HepG2 (cell line): ENCODE results near the gene POLQ. TPM values are rescaled to one million over a fixed set of nuclear protein-coding genes. Genes with fewer than 3 reads are reported as not detected.
A peak's percentile ranks its signal among the peaks of the same experiment; 100 is the strongest.

ENCODE experiments used
- CBX1 ChIP-seq: IDR thresholded peaks from one replicate; pipeline ENCODE4 v1.6.1; 2016; ENCODE audit warnings: antibody characterized with exemption, low read depth
- HNRNPUL1 ChIP-seq: fragments of 200-400 bp; formaldehyde crosslinking; IDR thresholded peaks from 2 replicates; pipeline ENCODE4 v1.6.1; 2017; ENCODE audit warnings: low read depth, mild to moderate bottlenecking, low read length, moderate library complexity
- MBD4 ChIP-seq: IDR thresholded peaks from 2 replicates; pipeline ENCODE4 v1.6.1; 2012; ENCODE audit warnings: low read length, inconsistent platforms, borderline replicate concordance
- RARA ChIP-seq: IDR thresholded peaks from 2 replicates; pipeline ENCODE4 v1.6.1; 2016; ENCODE audit warnings: missing genetic modification reagents, missing compliant biosample characterization
- SP1 ChIP-seq, 2 experiments: fragments of 450-650 bp in 1 of 2; sonication (generic) in 1 of 2; formaldehyde crosslinking in 1 of 2; IDR thresholded peaks; 2 replicates each; pipeline versions ENCODE4 v1.4.0 to v1.6.1; 2016 to 2020; ENCODE audit warnings: missing genetic modification reagents in 1 of 2
- SYNCRIP ChIP-seq: fragments of 200-400 bp; formaldehyde crosslinking; IDR thresholded peaks from 2 replicates; pipeline ENCODE4 v1.6.1; 2018; ENCODE audit warnings: mild to moderate bottlenecking, low read depth, low read length; ENCODE audit not compliant: insufficient read depth
- U2AF1 ChIP-seq: fragments of 200-400 bp; formaldehyde crosslinking; optimal IDR thresholded peaks from 2 replicates; pipeline ENCODE3; 2017; ENCODE audit warnings: mild to moderate bottlenecking, low read depth, low read length
- ZFAT ChIP-seq: sonication (generic); formaldehyde crosslinking; conservative IDR thresholded peaks from 2 replicates; pipeline ENCODE4 v1.8.1; 2023; ENCODE audit warnings: missing genetic modification reagents, inconsistent platforms
- ZNF205 ChIP-seq: IDR thresholded peaks from 2 replicates; pipeline ENCODE4 v1.6.1; 2018; ENCODE audit warnings: missing biosample characterization, missing genetic modification reagents
- ZNF256 ChIP-seq: sonication (generic); formaldehyde crosslinking; conservative IDR thresholded peaks from 2 replicates; pipeline ENCODE4 v1.4.0; 2020; ENCODE audit warnings: missing genetic modification reagents
- polyA plus RNA-seq, 8 experiments: library from polyadenylated mRNA; depleted of rRNA in 3 of 8; stranded (reverse) in 7 of 8; unstranded in 1 of 8; fragments of >200 nt; fragmentation: Illumina TruSeq in 4 of 8; extraction: Trizol in 4 of 8; gene quantifications; 2 replicates each; pipeline versions ENCODE4 v1.2.1 to v1.2.3, GENCODE V29; 2011 to 2016; ENCODE audit warnings: low read depth in 4 of 8, missing spikeins in 1 of 8, mixed read lengths in 1 of 8; ENCODE audit not compliant: insufficient read depth in 1 of 8
- total RNA-seq, 5 experiments: library from RNA; depleted of rRNA; stranded (reverse); fragments of >200 nt; fragmentation: Illumina TruSeq; extraction: Trizol; gene quantifications; 2 replicates each; pipeline ENCODE4 v1.2.3, GENCODE V29; 2016; ENCODE audit warnings: low read depth in 1 of 5
- TF ChIP-seq, protein P1 (sequence below): sonication (generic); formaldehyde crosslinking; IDR thresholded peaks from 2 replicates; pipeline ENCODE4 v1.4.0; 2020; ENCODE audit warnings: missing genetic modification reagents
- TF ChIP-seq, protein P2 (sequence below): sonication (generic); formaldehyde crosslinking; IDR thresholded peaks from 2 replicates; pipeline ENCODE4 v1.4.0; 2020; ENCODE audit warnings: missing genetic modification reagents
- TF ChIP-seq, protein P3 (sequence below): sonication (generic); formaldehyde crosslinking; IDR thresholded peaks from 2 replicates; pipeline ENCODE4 v1.4.0; 2020; ENCODE audit warnings: mild to moderate bottlenecking, missing genetic modification reagents
- TF ChIP-seq, protein P4 (sequence below): sonication (generic); formaldehyde crosslinking; IDR thresholded peaks from 2 replicates; pipeline ENCODE4 v1.5.0; 2020; ENCODE audit warnings: mild to moderate bottlenecking, missing genetic modification reagents

Gene POLQ
- total and polyA plus RNA-seq, 2 of the 13 experiments (the other 11 are each of a cell fraction or from before 2014, with no cell fraction given) = 2.5 to 18.6 TPM

DNA sequence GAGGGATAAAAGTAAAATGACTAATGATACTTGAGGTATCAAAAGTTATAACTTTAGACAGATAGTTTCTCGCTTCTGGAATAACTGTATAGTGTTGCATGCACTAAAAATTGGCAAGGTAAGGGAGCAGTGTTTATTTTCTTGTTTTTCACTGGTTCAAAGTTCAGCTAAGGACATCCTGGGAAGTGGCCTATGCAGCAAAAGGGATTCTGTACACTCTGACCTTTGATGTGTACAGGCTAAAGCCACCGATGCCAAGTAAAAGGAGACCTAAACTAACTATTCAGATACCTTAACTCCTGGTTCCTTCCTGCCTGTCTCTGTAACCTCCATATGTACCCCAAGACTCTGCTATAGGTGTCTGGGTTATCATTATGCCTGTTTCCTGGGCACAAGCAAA lies 49.1 kb upstream of the POLQ start (continued):
- TF ChIP-seq, protein P1, sequence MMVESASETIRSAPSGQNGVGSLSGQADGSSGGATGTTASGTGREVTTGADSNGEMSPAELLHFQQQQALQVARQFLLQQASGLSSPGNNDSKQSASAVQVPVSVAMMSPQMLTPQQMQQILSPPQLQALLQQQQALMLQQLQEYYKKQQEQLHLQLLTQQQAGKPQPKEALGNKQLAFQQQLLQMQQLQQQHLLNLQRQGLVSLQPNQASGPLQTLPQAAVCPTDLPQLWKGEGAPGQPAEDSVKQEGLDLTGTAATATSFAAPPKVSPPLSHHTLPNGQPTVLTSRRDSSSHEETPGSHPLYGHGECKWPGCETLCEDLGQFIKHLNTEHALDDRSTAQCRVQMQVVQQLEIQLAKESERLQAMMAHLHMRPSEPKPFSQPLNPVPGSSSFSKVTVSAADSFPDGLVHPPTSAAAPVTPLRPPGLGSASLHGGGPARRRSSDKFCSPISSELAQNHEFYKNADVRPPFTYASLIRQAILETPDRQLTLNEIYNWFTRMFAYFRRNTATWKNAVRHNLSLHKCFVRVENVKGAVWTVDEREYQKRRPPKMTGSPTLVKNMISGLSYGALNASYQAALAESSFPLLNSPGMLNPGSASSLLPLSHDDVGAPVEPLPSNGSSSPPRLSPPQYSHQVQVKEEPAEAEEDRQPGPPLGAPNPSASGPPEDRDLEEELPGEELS (CRISPR knock-in tag) = no peak
- no peak for TF ChIP-seq SYNCRIP
- no peak for TF ChIP-seq ZFAT (CRISPR knock-in tag)
- TF ChIP-seq ZNF256 (CRISPR knock-in tag) = no peak
- TF ChIP-seq CBX1 = no peak
- TF ChIP-seq HNRNPUL1 = no peak
- 0 out of 2 replicates have a peak, but pooled peaks have one; percentile 44 for TF ChIP-seq RARA (CRISPR knock-in tag)
- TF ChIP-seq MBD4 = no peak
- TF ChIP-seq ZNF205 = no peak
- no peak for TF ChIP-seq SP1 (IDR thresholded peaks at IDR 0.05)
- no peak for TF ChIP-seq SP1 (CRISPR knock-in tag; IDR thresholded peaks at IDR 0.05)
- TF ChIP-seq, protein P2, sequence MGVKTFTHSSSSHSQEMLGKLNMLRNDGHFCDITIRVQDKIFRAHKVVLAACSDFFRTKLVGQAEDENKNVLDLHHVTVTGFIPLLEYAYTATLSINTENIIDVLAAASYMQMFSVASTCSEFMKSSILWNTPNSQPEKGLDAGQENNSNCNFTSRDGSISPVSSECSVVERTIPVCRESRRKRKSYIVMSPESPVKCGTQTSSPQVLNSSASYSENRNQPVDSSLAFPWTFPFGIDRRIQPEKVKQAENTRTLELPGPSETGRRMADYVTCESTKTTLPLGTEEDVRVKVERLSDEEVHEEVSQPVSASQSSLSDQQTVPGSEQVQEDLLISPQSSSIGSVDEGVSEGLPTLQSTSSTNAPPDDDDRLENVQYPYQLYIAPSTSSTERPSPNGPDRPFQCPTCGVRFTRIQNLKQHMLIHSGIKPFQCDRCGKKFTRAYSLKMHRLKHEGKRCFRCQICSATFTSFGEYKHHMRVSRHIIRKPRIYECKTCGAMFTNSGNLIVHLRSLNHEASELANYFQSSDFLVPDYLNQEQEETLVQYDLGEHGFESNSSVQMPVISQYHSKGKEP (CRISPR knock-in tag) = no peak
- TF ChIP-seq, protein P3, sequence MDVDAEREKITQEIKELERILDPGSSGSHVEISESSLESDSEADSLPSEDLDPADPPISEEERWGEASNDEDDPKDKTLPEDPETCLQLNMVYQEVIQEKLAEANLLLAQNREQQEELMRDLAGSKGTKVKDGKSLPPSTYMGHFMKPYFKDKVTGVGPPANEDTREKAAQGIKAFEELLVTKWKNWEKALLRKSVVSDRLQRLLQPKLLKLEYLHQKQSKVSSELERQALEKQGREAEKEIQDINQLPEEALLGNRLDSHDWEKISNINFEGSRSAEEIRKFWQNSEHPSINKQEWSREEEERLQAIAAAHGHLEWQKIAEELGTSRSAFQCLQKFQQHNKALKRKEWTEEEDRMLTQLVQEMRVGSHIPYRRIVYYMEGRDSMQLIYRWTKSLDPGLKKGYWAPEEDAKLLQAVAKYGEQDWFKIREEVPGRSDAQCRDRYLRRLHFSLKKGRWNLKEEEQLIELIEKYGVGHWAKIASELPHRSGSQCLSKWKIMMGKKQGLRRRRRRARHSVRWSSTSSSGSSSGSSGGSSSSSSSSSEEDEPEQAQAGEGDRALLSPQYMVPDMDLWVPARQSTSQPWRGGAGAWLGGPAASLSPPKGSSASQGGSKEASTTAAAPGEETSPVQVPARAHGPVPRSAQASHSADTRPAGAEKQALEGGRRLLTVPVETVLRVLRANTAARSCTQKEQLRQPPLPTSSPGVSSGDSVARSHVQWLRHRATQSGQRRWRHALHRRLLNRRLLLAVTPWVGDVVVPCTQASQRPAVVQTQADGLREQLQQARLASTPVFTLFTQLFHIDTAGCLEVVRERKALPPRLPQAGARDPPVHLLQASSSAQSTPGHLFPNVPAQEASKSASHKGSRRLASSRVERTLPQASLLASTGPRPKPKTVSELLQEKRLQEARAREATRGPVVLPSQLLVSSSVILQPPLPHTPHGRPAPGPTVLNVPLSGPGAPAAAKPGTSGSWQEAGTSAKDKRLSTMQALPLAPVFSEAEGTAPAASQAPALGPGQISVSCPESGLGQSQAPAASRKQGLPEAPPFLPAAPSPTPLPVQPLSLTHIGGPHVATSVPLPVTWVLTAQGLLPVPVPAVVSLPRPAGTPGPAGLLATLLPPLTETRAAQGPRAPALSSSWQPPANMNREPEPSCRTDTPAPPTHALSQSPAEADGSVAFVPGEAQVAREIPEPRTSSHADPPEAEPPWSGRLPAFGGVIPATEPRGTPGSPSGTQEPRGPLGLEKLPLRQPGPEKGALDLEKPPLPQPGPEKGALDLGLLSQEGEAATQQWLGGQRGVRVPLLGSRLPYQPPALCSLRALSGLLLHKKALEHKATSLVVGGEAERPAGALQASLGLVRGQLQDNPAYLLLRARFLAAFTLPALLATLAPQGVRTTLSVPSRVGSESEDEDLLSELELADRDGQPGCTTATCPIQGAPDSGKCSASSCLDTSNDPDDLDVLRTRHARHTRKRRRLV (CRISPR knock-in tag) = no peak
- no peak for TF ChIP-seq U2AF1
- TF ChIP-seq, protein P4, sequence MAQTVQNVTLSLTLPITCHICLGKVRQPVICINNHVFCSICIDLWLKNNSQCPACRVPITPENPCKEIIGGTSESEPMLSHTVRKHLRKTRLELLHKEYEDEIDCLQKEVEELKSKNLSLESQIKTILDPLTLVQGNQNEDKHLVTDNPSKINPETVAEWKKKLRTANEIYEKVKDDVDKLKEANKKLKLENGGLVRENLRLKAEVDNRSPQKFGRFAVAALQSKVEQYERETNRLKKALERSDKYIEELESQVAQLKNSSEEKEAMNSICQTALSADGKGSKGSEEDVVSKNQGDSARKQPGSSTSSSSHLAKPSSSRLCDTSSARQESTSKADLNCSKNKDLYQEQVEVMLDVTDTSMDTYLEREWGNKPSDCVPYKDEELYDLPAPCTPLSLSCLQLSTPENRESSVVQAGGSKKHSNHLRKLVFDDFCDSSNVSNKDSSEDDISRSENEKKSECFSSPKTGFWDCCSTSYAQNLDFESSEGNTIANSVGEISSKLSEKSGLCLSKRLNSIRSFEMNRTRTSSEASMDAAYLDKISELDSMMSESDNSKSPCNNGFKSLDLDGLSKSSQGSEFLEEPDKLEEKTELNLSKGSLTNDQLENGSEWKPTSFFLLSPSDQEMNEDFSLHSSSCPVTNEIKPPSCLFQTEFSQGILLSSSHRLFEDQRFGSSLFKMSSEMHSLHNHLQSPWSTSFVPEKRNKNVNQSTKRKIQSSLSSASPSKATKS (CRISPR knock-in tag) = no peak
